Stomach (tissue), 4 donors: ENCODE measurements around the gene EVI2A.

Experiments
- EP300 ChIP-seq: sonication (generic); formaldehyde crosslinking; IDR thresholded peaks from one replicate; pipeline ENCODE4 v1.6.1; 2017; ENCODE audit warnings: antibody characterized with exemption
- POLR2AphosphoS5 ChIP-seq, 3 donors: sonication (generic); formaldehyde crosslinking; IDR thresholded peaks; one replicate each; pipeline ENCODE4 v1.6.1; 2016; ENCODE audit warnings: antibody characterized with exemption in 3 of 3

GRCh38 chr17:31339906-31340661, 18.7 kb upstream of the EVI2A start:
- TF ChIP-seq POLR2AphosphoS5 (IDR thresholded peaks at IDR 0.05) (no peak), EP300 (no peak)
